Endometrium (tissue), 2 donors: Measurements from ENCODE around the gene TRAPPC3.

Experiments used
- FAIRE-seq: peaks from 2 replicates; lab custom pipeline; 2012; peaks lifted over from hg19 to GRCh38; lab: Jason Lieb, UNC
- donor health status: control.
- donor health status: control.

Gene TRAPPC3

DNA sequence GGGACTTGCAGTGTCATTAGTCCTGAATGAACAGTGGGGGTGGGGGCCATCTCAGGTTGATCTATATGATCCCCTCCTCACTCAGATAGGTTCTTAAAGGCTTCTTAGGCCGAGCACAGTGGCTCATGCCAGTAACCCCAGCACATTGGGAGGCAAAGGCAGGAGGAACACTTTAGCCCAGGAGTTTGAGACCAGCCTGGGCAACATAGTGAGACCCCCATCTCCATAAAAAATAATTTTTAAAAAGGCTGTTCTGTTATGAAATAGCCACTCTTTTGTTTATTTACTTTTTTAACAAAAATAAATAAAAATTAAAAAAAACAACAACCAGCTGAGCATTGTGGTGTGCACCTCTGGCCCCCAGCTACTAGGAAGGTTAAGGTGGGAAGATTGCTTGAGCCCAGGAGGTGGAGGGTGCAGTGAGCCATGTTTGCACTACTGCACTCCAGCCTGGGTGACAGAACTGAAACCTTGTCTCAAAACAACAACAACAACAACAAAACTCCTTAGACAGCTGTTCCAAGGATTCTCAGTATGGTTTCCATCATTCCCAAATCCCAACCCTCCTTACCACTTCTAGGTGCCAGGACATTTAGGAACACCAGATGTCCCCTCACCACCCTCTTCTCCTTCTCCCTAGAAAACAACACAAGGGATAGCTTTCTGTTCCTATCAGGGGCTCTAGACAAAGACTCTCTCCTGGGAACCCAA lies 2.0 kb upstream of the TRAPPC3 start:
- FAIRE-seq: no peak

DNA sequence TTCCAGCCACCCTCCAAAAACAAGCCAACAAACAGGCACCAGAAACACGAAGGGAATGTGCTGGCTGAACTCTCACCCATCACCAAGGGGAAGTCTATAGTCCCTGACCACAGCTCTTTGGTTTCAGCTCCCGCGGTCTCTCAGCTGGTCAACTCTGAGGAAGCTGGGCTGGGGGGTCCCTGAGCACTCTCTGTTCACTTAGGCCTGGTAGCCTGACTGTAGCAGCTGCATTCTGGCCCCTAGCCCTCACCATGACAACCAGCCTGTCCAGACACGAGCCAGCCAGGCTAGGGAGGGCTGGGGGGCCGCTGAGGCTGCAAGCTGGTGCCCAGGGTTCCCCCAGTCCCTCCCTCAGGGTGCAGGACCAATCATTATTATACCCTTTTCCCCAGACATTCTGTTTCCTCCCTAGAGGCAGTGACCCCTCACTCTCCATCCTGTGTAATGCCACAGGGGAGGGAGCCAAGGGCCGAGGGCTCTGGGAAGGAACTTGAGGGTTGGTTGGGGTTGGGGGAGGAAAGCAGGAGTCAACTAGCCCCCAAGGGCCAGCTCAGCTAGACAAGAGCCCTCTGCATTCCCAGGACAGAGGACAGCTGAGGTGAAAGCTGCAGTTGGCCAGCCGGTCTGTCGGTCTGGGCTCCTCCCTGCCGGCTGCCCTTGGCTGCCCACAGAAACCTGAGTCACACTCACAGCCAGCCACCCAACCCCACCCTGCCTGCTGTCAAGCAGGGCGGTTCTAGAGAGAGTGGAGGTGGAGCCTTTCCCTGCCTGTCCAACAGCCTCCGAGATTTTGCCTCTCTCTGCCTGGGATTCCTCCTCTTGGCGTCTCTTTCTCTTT lies 1.2 kb upstream of the TRAPPC3 start:
- FAIRE-seq: peak; percentile 45

DNA sequence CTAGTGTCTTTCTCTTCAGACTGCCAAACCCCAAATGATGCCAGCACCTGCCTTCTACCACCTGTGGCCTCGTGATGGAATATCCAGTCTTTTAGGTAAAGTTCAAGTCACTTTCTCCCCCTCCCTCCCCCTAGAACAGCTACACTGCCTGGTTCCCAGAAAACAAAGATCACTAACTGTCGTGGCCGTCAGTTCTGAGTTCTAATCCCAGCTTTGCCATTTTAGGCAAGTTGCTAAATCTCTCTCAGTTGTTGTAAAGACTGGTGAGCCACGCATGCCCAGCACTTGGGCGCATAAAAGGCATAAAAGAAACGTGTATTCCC lies 648 bp upstream of the TRAPPC3 start:
- FAIRE-seq: no peak

DNA sequence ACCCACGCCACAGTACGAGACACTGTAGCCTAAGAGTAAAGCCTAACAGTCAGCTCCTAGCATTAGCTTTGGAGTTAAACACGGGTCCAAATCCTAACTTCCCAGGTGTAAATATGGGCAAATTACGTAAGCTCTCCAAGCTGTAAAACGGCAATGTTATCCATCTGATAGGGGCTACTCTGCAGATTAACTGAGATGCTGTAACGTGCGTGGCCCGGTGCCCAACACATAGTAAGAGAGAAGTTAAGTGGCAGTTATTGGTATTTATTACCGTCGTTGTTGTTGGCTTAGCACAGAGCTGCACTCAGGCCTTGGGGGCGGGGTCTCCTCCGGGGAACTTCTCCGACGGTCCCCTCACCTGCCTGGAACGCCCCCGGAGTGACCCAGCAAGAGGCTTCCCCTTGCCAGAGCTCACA lies 457 bp downstream of the TRAPPC3 start:
- no peak for FAIRE-seq

DNA sequence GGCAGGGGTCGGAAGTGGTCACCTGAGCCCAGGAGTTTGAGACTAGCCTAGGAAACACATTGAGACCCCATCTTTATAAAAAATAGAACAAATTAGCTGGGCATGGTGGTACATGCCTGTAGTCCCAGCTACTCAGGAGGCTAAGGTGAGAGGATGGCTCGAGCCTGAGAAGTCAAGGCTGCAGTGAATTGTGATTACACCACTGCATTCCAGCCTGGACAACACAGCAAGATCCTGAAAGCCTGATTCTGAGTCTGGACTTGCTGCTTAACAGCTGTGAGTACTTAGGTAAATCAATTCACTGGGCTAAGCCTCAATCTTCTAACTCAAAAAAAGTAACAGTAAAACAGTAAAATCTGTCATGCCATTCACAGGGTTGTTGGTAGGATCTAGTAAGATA lies 4.9 kb downstream of the TRAPPC3 start:
- no peak for FAIRE-seq

DNA sequence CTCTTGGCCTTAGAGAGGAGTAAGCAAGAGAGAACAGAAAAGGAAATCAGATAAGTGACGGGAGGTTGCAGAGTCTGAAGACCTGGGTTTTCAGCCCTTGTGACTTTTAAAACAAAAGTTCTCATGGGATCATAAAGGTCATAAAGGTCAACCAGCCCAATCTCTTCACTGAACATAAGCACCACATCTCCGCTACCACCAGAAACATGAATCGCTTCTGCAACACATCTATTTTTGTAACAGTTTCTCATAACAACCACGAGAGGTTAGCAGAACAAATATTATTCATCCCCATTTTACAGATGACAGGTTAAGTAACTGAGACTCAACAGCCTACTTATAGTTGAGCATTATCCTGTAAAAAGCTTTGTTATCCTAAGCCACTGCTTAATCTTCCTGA lies 5.9 kb downstream of the TRAPPC3 start:
- FAIRE-seq: no peak

DNA sequence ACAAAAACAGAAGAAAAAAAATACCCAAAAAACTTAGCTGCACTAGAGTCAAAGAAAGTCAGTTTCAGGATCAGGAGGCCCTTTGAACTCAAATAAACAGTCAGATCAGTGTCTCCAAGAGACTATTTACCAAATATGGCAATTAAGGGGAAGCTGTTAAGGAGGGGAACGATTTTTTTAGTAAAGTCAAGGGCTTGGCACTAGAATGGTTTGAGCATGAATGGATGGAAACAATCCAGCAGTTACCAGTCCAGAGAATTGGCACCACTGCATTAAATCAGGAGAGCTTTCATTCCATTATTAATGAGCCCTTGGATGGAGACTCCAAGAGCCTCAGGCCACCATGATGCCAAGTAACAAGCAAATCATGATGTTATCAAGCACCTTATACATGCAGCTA lies 7.2 kb downstream of the TRAPPC3 start:
- no peak for FAIRE-seq

DNA sequence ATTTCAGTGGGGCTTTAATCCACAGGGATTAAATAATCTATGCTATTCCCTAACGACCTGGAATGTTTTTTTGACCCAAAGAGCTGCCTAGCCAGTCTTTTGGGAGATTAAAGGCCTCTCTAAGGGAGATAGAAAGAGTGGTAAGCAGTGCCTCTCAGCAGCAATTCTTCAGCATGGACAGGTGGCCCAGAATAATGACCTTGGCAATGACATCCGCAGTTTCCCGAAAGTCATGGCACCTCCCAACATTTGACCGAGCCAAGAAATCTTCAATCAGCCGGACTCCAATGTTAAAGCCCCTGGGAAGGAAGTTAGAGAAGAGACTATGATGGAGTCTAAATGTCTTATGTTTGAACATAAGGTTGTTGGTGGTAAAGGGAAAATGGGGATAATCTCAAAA lies 9.8 kb downstream of the TRAPPC3 start:
- no peak for FAIRE-seq

DNA sequence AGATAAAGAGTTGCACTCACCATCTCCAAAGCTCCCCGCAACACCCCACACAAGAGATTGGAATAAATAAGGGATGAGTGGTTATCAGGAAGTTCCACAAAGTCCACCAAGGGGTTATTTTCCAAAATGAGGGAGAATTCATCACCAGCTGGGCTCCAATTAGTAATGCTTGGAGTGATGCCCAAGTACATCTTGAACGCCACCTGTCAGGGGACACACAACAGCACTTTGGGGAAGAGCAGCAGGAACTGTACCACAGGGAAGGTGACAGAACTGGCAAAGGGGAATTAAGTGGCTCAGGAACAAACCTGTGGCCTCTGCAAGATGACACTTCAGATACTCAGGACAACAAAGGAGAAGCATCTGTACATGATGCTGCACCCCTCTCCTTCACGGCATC lies 11.5 kb downstream of the TRAPPC3 start:
- no peak for FAIRE-seq

DNA sequence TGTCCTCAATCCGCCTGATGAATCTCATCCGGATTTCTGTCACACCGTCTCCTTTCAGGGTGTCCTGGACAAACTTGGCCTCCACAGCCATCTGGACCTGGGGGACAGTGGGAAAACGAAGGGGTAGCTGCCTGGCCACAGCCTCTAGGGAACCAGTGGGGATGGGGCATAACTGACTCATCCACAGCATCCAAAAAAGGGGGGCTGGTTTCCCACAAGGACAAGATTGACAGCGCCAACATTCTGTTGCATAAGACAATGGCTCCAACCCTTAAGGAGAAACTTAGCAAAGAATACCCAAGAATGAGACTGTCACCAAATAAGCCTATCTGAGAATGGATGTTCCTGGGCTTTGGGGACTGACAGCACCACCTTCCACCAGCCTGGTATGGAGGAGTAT lies 12.1 kb downstream of the TRAPPC3 start:
- FAIRE-seq: no peak

DNA sequence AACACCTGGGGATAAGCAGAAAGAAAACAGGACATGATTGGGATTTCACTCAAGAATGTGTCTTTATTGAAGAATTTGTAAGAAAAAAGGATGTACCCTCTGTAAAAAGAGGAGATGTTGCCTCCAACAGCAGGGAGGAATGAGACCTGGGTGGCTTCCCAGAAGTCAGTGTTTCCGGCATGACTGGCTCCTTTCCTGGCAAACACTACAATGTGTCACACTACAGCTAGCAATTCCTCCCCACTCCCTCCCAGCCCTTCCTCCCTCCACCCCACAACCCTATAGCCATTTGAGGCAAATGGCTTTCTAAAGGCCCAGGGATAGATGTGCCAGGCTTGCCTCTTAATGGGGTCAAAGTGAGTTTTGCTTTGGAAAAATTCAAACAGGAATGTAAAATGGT lies 12.8 kb downstream of the TRAPPC3 start:
- FAIRE-seq: no peak

DNA sequence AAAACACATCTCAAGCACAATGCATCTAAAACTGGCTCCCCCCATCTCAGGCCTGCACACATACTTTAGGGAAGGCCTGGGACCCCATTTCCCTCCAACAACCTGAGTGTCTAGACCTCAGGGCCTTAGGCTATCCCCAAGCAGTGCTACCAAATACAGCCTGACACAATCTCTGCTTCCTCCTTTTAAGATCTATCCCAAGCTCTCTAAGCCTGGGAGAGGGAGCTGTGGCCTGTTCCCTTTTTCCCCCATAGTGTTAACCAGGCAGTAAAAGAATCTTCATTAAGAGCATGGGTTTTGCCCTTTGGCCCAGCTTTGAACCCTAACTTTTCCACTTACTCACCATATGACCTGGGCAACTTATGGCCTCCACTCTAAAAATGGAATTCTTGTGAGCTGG lies 13.5 kb downstream of the TRAPPC3 start:
- FAIRE-seq: no peak

DNA sequence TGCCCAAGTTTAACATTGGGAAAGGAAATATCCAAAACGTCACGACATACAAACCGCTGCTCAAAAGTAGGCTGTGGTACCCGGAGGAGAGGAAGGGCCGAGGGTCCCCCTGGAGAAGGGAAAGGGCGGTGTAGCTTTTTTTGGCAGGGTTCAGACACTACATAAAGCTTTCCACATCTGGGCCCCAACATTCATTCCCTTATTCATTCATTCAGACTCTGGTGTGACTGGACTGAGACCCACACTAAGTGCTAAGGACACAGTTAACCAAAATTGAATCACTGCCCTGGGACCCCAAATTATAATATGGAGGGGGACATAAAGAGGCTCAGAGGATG lies 14.0 kb downstream of the TRAPPC3 start:
- FAIRE-seq: no peak

DNA sequence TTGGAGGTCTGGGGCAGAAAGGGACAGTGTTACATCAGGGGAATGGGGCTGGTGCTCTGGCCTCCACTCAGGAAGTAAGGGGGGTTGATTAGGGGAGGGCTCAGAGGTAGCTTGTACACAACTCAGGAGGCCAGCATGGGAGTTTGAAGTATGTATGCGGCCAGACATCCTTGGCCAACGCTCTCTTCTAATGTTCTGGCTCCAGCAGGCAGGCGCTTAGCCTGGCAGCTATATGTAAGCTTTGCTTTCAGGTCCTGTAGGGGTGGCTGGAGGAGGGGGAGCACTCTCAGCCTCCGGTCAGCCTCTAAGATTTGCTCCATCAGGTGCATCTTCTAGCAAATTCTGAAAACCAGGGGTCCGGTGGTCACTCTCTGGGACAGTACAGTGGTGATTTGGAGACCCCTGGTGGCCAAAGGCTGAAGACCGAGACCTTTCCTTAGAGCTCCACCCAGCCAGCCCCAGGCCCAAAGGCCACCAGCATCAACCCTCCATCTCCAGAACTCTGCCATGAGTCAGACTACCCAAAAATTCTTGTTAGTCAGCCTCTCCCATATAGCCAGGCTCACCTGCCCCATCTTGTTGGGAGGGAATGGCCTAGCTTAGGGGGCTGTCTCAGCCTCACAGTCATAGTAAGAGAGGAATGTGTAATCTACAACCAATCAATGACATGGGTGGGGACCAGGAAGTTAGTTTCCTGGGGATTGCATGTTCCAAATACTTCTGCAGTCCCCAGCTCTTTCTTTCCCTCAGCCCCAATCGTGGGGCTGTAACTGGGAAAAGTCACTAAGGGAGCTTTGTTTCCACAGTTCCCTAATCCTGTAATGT lies 14.6 kb downstream of the TRAPPC3 start:
- no peak for FAIRE-seq

DNA sequence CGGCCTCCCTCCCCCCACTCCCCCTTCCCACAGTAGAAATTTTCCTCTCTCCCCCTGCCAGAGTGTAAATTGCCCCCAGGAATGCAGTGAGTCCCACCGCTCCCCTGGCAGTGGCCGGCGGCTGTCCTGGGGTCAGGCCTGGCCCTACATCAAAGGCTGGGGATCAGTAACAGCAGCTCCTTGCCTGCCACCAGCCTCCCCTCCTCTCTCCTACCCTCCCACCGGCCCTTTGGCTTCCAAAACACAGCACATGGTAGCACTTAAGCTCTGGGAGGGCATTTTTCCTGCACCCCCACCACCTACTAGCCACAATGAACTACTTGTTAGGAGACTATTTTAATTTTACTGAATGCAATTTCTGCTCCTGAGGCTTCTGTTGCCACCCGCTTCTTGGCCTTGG lies 15.3 kb downstream of the TRAPPC3 start:
- no peak for FAIRE-seq

DNA sequence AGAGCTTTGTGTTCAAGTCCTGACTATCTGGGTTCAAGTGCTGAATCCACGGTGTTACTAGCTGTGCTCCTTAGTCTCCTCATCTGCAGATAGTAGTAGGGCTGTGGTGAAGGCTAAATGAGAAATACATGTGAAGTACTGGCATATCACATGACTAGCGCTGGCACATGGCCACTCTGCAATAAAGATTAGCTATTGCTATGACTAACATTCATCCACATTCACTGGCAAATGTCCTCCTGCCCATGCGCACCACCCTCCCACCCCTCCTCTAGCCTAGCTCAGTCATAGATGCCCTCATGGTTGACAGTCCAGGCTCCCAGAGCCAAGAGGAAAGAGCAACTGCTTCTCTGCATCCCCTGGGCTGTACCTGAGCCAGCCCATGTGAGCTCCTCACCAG lies 15.8 kb downstream of the TRAPPC3 start:
- no peak for FAIRE-seq

DNA sequence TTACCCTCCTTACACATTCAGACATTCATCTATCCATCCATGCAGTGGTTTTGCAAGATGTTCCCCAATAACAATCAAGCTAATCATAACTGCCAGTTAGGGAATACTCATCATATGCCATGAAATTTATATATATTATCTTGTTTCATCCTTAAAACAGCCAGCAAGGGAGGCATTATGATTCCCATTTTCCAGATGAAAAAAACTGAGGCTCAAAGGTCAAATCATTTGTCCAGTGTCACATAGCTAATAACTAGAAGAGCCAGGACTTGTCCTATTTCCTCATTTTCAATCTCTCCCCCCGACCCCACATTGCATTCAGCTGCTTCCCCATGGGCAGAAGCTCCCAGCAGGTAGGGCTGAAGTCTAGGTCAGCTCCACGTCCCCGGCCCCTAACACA lies 17.3 kb downstream of the TRAPPC3 start:
- FAIRE-seq: no peak

DNA sequence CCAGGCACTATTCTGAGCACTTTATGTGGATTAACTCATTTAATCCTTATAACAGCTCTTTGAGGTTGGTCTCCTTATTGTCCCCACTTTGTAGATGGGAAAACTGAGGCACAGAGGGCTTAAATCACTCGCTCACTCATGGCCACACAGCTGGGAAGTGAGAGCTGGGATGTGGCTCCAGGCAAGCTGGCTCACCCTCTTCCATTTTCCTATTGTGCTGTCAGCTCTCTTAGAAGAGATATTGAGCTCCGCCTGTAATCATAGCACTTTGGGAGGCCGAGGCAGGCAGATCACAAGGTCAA lies 20.4 kb downstream of the TRAPPC3 start:
- no peak for FAIRE-seq

DNA sequence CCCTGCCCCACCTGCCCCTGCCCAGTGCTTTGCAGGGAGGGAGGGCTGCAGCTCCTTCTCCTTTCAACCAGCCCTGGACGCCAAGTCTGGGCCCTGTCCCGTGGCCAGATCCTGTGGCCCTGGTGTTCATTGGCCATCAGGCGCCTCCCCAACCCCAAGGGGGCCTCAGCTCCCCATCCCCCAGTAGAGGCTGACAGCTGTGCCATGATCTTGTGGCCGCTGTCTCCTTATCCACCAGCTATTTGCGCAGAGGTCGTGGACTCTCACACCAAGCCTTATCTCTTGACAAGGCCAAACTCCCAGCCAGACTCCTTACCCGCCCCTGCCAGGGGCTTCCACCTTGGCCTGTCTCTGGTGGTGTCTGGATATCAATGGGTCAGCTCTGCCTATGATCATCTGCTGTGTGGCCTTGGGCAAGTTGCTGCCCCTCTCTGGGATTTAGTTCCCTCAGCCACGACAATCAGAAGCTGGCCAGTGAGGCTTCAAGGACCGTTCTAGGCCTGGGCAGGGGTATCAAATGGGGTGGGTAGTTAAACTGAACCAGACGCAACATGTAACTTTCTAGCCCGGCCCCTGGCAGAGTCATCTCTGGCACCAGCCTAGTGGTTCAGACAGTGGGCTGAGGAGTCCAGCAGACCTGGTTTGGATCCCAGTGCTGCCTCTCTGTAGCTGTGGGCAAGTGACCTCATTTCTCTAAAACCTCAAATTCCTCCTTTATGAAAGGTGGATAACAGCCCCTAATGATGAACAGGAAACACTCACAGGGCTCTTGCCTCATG lies 21.0 kb downstream of the TRAPPC3 start:
- no peak for FAIRE-seq

DNA sequence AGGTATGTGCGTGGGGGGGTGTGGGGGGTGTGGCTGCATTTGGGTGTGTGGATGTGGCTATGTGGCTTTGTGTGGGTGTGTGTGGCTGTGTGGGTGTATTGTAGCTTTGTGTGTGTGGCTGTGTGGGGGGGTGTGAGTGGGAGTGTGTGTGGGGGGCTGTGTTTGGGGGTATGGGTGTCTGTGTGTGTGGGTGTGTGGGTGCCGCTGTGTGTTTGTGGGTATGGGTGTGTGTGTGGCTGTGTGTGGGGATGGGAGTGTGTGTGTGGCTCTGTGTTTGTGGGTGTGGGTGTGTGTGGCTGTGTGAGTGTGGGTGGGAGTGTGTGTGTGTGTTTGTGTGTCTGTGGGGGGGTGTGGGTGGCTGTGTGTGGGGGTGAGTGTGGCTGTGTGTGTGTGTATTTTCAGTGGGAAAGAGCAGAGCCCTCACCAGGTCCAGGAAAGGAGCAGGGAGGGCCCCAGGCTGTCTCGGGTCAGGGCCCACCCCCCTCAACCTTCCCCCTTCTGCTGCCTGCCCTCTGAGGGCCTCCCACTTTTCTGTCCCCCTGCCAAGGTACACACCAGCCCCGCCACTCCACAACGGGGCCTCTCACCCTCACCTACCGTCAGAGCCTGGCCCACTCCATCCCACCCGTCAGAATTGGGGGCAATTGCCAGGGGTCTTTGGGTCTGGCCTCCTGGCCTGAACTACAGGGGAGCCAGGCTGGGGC lies 22.3 kb downstream of the TRAPPC3 start:
- no peak for FAIRE-seq

DNA sequence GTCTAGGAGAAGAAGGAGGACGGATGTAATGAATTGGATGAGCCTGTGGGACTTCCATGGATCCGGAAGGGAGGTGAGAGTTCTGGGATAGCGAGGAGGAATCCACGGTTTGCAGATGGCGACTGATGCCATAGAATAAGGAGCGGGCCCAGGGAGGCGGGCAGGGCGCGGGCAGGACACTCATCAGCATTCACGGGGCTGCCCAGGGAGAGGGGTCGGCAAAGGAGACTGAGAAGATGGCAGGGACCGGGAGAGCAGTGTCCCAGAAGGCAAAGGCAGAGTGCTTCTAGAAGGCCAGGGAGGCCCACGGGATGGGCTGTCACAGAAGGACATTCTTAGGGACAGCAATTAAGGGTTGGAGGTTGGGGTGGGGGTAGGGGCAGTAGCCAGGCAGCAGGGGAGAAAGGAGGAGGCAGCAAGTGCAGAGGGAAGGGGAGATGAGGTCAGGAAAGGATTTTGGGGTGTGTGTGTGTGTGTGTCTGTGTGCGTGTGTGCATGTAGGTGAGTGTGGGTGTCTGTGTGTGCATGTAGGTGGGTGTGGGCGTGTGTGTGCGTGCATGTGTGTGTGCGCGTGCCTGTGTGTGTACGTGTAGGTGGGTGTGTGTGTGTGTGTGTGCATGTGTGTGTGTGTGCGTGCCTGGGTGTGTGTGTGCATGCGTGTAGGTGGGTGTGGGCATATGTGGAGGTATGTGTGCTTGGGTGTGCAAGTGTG lies 23.1 kb downstream of the TRAPPC3 start:
- no peak for FAIRE-seq
